Measurements from ENCODE around the gene SDSL. TPM values are rescaled to one million over a fixed set of nuclear protein-coding genes. Genes with fewer than 3 reads are reported as not detected.

The SDSL gene
- total RNA-seq, 2 donors from 2014 or later: 0.42 TPM; not detected in 1

DNA sequence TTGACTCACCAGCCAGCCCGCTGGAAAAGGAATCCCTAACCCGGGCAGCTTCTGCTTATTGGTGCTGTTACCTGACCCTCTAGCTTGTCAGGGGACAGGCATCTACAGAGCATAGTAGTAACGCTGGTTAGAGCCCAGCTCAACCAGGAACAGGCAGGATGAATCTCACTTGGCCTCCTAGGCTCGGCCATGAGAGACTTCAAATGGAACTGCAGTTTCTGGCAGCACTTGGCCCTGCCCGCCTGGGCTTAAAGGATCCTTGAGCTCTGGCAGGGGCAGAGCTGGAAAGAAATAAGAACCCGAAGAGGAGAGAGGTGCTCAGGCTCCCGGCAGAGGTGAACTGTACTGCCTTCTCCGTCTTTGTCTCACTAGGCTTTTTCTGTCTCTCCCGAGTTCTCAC is 51.8 kb downstream of the SDSL start:
- H3K27me3 Mint-ChIP-seq: peaks cover 80% of the 10 kb centered on the region
- no peak overlapping the region for H3K27ac Mint-ChIP-seq
- H3K4me3 Mint-ChIP-seq: peak overlapping the region; percentile 78
- peaks cover 22% of the 10 kb centered on the region for H3K4me1 Mint-ChIP-seq
- no peak for DNase-seq
- peaks cover 18% of the 10 kb centered on the region for H3K36me3 Mint-ChIP-seq (ENCODE audit: low read depth)
- H3K9me3 ChIP-seq (ENCODE audit: control insufficient read depth, low read length, poor library complexity, severe bottlenecking): no peaks in the 10 kb centered on the region
- ATAC-seq: no peak

- no peak for ATAC-seq
- Mint-ChIP-seq H3K4me3 (peak overlapping the region; percentile 78), H3K36me3 (ENCODE audit: low read depth) (peaks cover 18% of the 10 kb centered on the region), H3K27me3 (peaks cover 80% of the 10 kb centered on the region), H3K4me1 (peaks cover 22% of the 10 kb centered on the region), H3K27ac (no peak overlapping the region)
- no peaks in the 10 kb centered on the region for H3K9me3 ChIP-seq (ENCODE audit: control insufficient read depth, low read length, poor library complexity, severe bottlenecking)
- no peak for DNase-seq
Measured at GRCh38 chr12:113474635-113475436, 52.7 kb downstream of the SDSL start.

- Mint-ChIP-seq H3K4me1 (peaks cover 21% of the 10 kb centered on the region), H3K27me3 (peaks cover 80% of the 10 kb centered on the region), H3K36me3 (ENCODE audit: low read depth) (peaks cover 18% of the 10 kb centered on the region), H3K27ac (no peak overlapping the region), H3K4me3 (no peak overlapping the region)
- no peak for DNase-seq
- H3K9me3 ChIP-seq (ENCODE audit: control insufficient read depth, low read length, poor library complexity, severe bottlenecking): no peaks in the 10 kb centered on the region
- no peak for ATAC-seq
Measured at GRCh38 chr12:113475451-113476175, 53.4 kb downstream of the SDSL start.

GRCh38 chr12:113476176-113476986 is 54.2 kb downstream of the SDSL start:
- peaks cover 18% of the 10 kb centered on the region for H3K4me1 Mint-ChIP-seq

DNA sequence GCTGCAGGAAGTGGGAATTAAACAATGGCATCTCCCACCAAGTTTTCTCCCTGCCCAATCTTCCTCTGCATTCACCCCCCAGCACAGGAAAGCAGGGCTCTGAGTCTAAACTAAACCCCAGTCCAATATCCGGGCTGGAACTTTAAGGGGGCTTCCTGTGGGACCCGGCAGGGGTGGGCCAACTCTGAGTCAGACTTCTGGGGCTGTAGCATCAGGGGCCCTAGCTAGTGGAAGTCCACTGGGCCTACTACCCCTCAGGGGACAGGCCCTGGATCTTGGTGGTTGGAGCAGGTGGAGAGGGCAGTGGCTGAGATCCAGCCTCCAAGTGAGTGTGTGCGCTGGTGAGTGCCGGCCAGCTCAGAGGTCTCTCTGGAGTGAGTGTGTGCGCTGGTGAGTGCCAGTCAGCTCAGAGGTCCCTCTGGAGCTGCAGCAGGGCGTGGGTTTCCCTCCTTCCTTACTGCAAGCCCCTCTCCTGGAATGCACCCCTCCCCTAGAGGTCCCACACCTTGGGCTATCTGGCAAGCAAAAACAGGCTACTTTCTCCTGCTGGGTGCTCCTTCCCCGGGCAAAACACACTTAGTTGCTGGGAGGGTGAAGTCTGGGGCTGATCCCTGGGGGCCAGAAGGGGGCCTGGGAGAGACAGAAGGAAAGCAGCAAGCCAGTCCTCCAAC is 55.1 kb downstream of the SDSL start:
- H3K36me3 Mint-ChIP-seq (ENCODE audit: low read depth): peaks cover 18% of the 10 kb centered on the region
- H3K4me1 Mint-ChIP-seq: peaks cover 18% of the 10 kb centered on the region
- ATAC-seq (no peak), DNase-seq (no peak)
- H3K4me3 Mint-ChIP-seq: no peak overlapping the region
- H3K9me3 ChIP-seq (ENCODE audit: control insufficient read depth, low read length, poor library complexity, severe bottlenecking): no peaks in the 10 kb centered on the region
- peaks cover 87% of the 10 kb centered on the region for H3K27me3 Mint-ChIP-seq
- H3K27ac Mint-ChIP-seq: no peak overlapping the region

More at GRCh38 chr12:113476176-113476986, 54.2 kb downstream of the SDSL start:
- no peak overlapping the region for H3K4me3 Mint-ChIP-seq
- no peak overlapping the region for H3K27ac Mint-ChIP-seq
- ATAC-seq (no peak), DNase-seq (no peak)
- H3K36me3 Mint-ChIP-seq (ENCODE audit: low read depth): peaks cover 18% of the 10 kb centered on the region
- H3K27me3 Mint-ChIP-seq: peaks cover 82% of the 10 kb centered on the region
- H3K9me3 ChIP-seq (ENCODE audit: control insufficient read depth, low read length, poor library complexity, severe bottlenecking): no peaks in the 10 kb centered on the region

GRCh38 chr12:113477842-113478215 is 55.6 kb downstream of the SDSL start:
- no peak overlapping the region for H3K27ac Mint-ChIP-seq

DNA sequence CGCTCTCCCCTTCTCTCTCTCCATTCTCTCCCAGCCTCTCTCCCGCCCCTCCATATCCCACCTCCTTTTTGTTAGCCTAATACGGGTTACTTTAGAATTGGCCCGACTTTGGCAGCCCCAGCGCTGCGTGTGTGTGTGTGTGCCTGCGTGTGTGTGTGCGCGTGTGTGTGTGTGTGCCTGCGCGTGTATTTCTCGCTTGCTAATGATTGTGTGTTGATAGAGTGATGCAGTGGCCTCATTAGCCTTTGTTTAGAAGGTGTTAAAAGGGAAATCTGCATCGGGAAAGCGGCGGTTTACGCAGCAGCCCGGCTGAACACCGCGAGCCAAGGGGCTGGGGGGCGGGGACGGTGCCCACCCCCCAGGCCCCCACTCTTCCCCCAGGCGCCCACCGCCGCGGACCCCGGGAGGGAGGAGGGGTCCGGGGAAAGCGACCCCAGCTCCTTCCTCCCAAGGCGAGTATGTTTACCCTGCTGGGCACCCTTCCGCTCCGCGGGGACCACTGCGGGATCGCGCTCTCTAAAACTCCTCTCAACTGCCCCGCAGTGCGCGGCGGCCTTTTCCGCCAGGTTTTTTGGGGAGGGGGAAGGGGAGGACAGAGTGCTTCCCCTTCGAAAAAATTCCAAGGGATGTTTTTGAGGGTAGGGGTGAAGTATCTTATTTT is 56.3 kb downstream of the SDSL start:
- peaks cover 87% of the 10 kb centered on the region for H3K27me3 Mint-ChIP-seq
- H3K9me3 ChIP-seq (ENCODE audit: control insufficient read depth, low read length, poor library complexity, severe bottlenecking): no peaks in the 10 kb centered on the region
- DNase-seq (no peak), ATAC-seq (no peak)
- H3K36me3 Mint-ChIP-seq (ENCODE audit: low read depth): peaks cover 8% of the 10 kb centered on the region
- H3K27ac Mint-ChIP-seq: no peak overlapping the region
- H3K4me3 Mint-ChIP-seq: no peak overlapping the region
- H3K4me1 Mint-ChIP-seq: peaks cover 13% of the 10 kb centered on the region

More at GRCh38 chr12:113477842-113478215, 55.6 kb downstream of the SDSL start:
- ATAC-seq (no peak), DNase-seq (no peak)
- Mint-ChIP-seq H3K4me1 (peaks cover 18% of the 10 kb centered on the region), H3K4me3 (no peak overlapping the region), H3K27me3 (peaks cover 87% of the 10 kb centered on the region), H3K36me3 (ENCODE audit: low read depth) (peaks cover 15% of the 10 kb centered on the region)
- no peaks in the 10 kb centered on the region for H3K9me3 ChIP-seq (ENCODE audit: control insufficient read depth, low read length, poor library complexity, severe bottlenecking)

GRCh38 chr12:113479216-113479589 is 57.0 kb downstream of the SDSL start:
- Mint-ChIP-seq H3K4me3 (no peak overlapping the region), H3K27me3 (peaks cover 87% of the 10 kb centered on the region), H3K4me1 (peaks cover 9% of the 10 kb centered on the region), H3K27ac (no peak overlapping the region), H3K36me3 (ENCODE audit: low read depth) (peaks cover 7% of the 10 kb centered on the region)
- DNase-seq: no peak
- no peak for ATAC-seq
- no peaks in the 10 kb centered on the region for H3K9me3 ChIP-seq (ENCODE audit: control insufficient read depth, low read length, poor library complexity, severe bottlenecking)

DNA sequence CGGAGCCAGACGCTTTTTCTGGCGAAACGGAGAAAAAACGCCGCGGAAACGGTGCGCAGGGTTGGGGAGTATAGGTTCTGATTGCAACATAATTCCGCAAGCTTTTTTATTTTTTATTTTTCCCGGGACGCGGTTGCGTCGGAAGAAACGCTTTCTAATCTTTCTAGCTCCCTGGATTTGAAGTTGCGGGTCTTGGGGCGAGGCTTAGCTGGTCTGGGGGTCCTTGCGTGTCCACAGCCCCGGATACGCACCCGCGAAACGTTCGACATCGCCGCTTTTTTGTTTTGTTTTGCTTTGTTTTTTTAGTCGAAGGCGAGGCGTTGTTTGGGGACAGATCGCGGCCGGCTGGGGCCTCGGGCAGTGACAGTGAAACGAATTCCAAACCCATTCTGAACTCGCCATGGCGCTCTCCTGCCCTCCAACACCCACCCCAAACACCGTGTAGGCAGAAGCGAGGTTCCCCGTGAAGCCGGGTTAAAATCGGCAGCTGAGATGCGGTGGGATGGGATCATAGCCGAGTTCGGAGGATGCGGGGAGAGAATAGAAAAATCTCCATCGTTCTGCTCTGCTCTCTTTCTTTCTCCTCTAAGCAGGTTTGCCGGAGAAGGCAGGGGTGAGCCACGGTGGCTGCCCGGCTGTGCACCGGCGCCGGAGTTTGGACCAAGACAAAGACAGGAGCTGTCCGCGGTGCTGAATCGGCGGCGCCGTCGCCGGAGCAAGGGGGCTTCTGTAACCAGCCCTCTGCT is 57.6 kb downstream of the SDSL start:
- Mint-ChIP-seq H3K27me3 (peaks cover 83% of the 10 kb centered on the region), H3K4me3 (peak overlapping the region; percentile 2), H3K36me3 (ENCODE audit: low read depth) (peaks cover 3% of the 10 kb centered on the region), H3K27ac (peak overlapping the region; percentile 64), H3K4me1 (peaks cover 4% of the 10 kb centered on the region)
- H3K9me3 ChIP-seq (ENCODE audit: control insufficient read depth, low read length, poor library complexity, severe bottlenecking): no peaks in the 10 kb centered on the region
- peak in 1 of 3 donors; percentile 19 for DNase-seq
- no peak for ATAC-seq

GRCh38 chr12:113480336-113480971 is 58.3 kb downstream of the SDSL start:
- Mint-ChIP-seq H3K36me3 (ENCODE audit: low read depth) (peaks cover 3% of the 10 kb centered on the region), H3K4me1 (no peaks in the 10 kb centered on the region), H3K4me3 (peak overlapping the region; percentile 2), H3K27ac (peak overlapping the region; percentile 64), H3K27me3 (peaks cover 82% of the 10 kb centered on the region)
- no peak for ATAC-seq
- no peak for DNase-seq
- H3K9me3 ChIP-seq (ENCODE audit: control insufficient read depth, low read length, poor library complexity, severe bottlenecking): no peaks in the 10 kb centered on the region

DNA sequence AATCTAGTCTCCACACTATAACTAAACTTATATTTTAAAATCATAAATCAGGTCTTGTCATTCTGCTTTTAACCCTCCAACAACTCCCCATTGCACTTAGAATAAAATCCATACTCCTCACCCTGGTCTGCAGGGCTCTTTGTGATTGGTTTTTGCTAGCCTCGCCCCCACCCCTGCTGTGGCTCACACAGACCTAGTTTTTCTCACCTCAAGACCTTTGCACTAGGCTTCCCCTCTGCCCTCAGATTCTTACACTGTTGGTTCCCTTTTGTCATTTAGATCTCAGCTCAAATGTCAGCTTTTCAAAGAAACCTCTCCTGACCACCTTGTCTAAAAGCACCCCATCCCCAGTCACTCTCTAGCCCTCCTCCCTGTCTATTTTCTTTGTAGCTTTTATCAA is 60.2 kb downstream of the SDSL start:
- no peaks in the 10 kb centered on the region for H3K9me3 ChIP-seq (ENCODE audit: control insufficient read depth, low read length, poor library complexity, severe bottlenecking)
- no peak overlapping the region for H3K27ac Mint-ChIP-seq
- H3K36me3 Mint-ChIP-seq (ENCODE audit: low read depth): no peaks in the 10 kb centered on the region
- H3K4me3 Mint-ChIP-seq: no peak overlapping the region
- H3K4me1 Mint-ChIP-seq: no peaks in the 10 kb centered on the region
- H3K27me3 Mint-ChIP-seq: peaks cover 89% of the 10 kb centered on the region
- no peak for DNase-seq
- no peak for ATAC-seq
